Right lung (tissue), 5 donors: ENCODE measurements around the gene RALGDS. TPM values are rescaled to one million over a fixed set of nuclear protein-coding genes. Genes with fewer than 3 reads are reported as not detected.
"Not testable (repeated sequence)": the region's sequence is repeated elsewhere in the genome, so short reads cannot be mapped to it uniquely, and the experiment has no call there.

Experiments used
- DNase-seq, 2 donors: peaks; one replicate each; pipeline ENCODE4 v3.0.0-alpha.2; 2013
- polyA plus RNA-seq, 5 donors: library from polyadenylated mRNA; unstranded; fragments of 120-200 nt; gene quantifications; one replicate each; pipeline versions ENCODE4 v1.2.1 to v1.2.3, GENCODE V29; 2013; ENCODE audit warnings: inconsistent platforms in 1 of 5, low replicate concordance in 1 of 5; ENCODE audit not compliant: insufficient read length in 5 of 5, insufficient read depth in 1 of 5

Gene RALGDS
- polyA plus RNA-seq, 5 donors: 39.2 to 53.3 (median 47.0) TPM

DNA sequence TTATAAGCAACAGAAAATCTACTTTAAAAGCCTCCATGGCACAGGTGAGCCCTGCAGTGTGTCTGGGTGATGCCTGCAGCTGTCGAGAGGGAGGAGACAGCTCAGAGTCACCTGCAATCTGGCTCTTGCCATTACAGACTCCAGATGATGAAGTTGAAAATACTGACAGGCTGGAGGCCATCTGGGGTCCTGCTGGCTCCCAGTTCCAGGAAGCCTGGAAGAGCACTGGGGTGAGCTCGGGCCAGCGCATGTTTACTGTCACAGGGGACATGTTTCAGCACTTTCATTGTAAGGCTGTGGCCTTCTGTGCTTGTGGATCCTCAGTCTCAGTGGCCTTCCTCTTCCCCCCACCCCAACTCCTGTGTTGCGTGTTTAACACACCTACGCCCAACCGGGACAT is 30.9 kb downstream of the RALGDS start:
- DNase-seq: no peak

- no peak for DNase-seq
Observed at GRCh38 chr9:133089271-133089671, 31.8 kb downstream of the RALGDS start.

DNA sequence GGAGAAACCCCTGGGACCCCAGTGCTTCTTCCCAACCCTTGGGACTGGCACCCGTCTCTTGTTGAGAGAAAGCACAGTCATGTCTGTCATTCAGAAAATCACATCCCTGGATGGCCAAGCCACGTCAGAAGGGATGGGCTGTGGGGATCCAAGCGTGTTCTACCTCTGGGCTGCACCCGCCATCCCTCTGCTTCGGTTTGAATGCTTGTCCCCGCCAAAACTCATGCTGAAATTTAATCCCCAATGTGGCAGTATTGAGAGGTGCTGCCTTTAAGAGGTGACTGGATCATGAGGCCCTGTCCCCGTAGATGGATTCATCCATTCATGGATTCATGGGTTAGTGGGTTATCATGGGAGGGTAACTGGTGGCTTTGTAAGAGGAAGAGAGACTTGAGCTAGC is 32.3 kb downstream of the RALGDS start:
- no peak for DNase-seq

DNA sequence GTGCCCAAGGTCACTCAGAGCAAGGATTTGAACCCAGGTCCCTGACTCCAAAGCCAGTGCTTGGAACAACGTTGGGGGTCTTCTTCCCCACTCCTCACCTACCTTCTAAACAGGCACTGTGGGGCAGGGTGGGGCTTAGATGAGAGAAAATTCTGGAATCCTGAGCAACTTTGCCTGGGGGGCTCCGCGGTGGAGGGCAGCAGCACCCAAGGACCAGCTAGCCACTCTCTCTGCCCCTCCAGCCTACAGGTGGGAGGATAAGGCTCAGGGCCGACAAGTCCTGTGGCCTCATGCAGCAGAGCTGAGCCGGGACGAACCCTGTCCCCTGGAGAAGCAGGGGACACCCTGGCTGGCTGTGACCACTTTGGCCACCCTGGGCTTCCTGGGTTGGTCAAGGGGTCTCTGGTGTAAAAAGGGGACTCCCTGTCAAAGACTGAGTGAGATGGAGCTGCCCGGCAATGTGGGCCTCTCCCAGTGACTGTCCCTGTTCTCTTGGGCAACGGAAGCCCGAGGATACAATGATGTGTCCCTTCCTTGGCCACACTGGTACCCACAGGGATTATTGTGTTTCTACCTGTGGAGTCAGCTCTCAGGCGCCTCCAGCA is 32.8 kb downstream of the RALGDS start:
- no peak for DNase-seq

DNA sequence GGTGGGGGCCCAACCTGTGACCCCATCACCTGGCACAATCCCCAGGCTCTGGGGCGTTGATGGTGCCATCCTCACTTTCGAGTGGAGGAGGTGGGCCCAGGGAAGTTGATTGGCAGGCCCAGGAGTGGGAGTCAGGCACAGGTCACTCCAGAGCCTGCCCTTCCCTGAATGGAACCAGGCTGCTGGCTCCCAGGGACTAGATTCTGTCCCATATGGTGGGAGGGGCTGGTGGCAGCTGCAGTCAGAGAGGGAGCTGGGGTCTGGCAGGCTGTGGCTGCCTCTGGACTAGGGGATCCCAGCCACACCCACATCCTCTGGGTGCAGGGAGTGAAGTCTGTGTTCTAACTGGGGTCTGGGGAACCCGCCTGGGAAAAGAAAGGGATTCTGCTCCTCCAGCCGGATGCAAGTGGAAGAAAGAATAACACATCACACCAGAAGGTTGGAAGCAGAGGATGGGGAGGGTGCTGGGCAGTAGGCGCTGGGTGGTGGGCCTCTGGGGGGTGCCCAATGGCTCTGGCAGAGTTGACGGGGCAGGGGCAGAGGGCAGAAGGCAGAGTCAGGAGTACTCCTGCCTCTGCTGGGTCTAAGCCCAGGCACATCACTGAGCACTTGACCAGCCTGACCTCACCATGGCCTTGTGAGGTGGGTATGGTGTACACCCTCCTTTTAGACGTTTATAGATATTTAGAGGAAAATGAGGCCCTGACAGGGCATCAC is 33.5 kb downstream of the RALGDS start:
- DNase-seq: no peak

DNA sequence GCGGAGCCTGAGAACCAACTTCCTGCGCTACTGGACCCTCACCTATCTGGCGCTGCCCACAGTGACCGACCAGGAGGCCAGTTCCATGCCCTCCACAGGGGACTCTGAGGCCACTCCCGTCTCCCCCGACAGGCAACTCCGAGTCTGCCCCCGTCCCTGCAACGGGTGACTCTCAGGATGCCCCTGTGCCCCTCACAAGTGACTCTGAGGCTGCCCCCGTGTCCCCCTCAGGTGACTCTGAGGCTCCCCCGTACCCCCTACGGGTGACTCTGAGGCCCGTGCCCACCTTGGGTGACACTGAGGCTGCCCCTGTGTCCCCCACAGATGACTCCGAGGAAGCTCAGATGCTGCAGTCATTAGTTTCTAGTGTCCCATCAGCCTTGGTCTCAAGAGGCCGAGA is 34.1 kb downstream of the RALGDS start:
- DNase-seq: no peak

DNA sequence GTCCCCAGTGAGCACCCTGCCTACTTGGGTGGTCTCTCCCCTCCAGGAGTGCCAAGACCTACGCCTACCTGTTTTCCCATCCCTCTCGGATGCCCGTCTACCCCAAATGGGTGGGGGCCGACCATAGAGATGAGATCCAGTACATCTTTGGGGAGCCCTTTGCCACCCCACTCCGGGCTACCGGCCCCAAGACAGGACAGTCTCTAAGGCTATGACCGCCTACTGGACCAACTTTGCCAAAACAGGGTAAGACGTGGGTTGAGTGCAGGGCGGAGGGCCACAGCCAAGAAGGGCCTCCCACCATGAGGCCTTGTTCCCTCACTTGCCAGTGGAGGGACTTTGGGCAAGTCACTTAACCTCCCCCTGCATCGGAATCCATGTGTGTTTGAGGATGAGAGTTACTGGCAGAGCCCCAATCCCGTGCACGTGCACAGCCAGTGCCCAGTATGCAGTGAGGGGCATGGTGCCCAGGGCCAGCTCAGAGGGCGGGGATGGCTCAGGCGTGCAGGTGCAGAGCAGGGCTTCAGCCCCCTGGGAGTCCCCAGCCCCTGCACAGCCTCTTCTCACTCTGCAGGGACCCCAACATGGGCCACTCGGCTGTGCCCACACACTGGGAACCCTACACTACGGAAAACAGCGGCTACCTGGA is 34.7 kb downstream of the RALGDS start:
- not testable (repeated sequence) for DNase-seq

DNA sequence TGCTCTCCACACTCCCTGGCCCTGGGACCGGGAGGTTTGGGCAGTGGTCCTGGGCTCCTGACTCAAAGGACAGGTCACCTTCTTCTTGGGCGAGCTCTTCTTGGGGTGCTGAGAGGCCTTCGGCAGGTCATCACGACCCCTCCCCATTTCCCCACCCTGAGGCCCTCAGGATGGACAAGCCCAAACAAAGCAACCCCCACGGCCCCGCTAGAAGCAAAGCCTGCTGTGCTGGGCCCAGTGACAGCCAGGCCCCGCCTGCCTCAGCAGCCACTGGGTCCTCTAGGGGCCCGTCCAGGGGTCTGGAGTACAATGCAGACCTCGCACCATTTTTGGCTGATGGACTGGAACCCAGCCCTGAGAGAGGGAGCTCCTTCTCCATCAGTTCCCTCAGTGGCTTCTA is 37.4 kb downstream of the RALGDS start:
- not testable (repeated sequence) for DNase-seq

- DNase-seq: not testable (repeated sequence)
Observed at GRCh38 chr9:133081957-133082644, 38.9 kb downstream of the RALGDS start.

GRCh38 chr9:133080786-133081779 is 40.0 kb downstream of the RALGDS start:
- not testable (repeated sequence) for DNase-seq

DNA sequence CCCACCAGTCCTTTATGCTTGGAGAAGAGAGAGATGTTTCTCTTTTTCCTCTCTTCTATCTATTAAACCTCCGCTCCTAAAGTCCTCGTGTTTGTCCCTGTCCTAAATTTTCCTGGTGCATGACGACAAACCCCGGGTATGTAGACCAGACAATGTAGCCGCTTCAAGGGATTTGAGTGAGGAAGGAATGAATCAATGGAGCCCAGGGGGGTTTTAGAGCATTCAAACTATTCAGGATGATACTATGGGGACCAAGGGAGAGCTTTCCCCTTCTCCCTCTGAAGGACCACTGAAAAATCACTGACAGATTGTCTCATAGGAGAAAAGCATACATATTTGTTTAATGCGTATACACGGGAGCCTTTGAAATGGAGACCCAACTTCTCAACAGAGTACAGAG is 40.9 kb downstream of the RALGDS start:
- DNase-seq: no peak

- no peak for DNase-seq
Observed at GRCh38 chr9:133078486-133078885, 42.6 kb downstream of the RALGDS start.

DNA sequence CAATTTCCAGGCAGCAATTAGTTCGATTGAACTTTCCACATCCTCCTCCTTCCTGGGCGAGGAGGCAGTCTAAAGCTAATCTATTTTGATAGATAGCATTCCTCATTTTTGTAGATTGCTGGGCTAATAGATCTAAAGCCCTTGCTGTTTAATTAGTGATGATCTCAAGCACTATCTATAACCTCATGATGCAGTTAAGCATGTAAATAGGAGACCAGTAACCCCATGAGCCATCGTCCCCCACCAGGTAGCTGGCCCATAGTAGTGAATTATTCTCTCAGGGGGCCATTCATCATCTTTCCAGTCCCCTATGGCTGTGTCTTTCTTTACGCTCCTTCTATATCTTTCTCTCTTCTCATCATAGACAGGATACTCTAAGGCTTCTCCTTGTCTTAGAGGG is 44.3 kb downstream of the RALGDS start:
- no peak for DNase-seq

GRCh38 chr9:133075925-133076630 is 45.0 kb downstream of the RALGDS start:
- DNase-seq: no peak

DNA sequence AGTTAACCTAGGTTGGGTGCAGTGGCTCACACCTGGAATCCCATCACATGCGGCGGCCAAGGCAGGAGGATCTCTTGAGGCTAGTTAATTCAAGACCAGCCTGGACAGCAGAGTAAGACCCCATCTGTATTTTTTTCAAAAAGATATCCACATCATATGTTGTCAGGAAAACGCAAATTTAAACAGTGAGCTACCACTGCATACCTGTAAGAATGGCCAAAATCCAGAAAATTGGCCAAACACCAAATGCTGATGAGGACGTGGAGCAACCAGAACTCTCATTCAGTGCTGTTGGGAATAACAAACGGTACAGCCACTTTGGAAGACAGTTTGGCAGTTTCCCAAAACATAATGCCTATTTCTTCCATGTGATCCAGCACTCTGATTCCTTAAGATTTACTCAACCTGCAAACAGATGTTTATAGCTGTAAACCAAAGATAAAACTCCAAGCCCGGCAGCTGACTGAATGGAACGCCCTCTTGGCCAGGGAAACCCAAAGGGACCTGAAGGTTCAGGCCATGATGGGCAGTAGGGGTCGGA is 46.9 kb downstream of the RALGDS start:
- DNase-seq: no peak

- no peak for DNase-seq
Observed at GRCh38 chr9:133073086-133074014, 47.7 kb downstream of the RALGDS start.

DNA sequence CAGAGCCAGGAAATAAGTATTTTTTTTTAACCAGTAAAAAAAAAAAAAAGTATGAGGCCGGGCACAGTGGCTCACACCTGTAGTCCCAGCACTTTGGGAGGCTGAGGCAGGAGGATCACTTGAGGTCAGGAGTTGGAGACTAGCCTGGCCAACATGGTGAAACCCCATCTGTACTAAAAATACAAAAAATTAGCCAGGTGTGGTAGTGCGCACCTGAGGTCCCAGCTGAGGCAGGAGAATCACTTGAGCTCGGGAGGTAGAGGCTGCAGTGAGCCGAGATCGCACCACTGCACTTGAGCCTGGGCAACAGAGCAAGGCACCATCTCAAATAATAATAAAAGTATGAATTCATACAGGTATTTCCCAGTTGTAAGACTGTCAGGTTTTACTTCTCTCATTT is 48.8 kb downstream of the RALGDS start:
- DNase-seq: not testable (repeated sequence)

DNA sequence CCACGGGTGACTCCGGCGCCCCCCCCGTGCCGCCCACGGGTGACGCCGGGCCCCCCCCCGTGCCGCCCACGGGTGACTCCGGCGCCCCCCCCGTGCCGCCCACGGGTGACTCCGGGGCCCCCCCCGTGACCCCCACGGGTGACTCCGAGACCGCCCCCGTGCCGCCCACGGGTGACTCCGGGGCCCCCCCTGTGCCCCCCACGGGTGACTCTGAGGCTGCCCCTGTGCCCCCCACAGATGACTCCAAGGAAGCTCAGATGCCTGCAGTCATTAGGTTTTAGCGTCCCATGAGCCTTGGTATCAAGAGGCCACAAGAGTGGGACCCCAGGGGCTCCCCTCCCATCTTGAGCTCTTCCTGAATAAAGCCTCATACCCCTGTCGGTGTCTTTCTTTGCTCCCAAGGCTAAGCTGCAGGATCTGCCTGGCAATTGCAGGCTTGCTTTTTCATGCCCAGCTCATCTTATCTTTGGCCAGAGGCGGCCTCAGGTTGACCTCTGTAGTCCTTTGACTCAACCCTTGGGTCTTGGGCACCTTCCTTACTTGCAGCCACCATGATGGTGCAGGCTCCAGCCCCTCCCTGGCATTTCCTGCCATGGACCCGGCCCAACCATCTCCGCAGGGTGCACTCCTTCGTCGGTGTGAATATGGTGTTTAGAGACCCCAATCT is 49.4 kb downstream of the RALGDS start:
- DNase-seq: no peak

DNA sequence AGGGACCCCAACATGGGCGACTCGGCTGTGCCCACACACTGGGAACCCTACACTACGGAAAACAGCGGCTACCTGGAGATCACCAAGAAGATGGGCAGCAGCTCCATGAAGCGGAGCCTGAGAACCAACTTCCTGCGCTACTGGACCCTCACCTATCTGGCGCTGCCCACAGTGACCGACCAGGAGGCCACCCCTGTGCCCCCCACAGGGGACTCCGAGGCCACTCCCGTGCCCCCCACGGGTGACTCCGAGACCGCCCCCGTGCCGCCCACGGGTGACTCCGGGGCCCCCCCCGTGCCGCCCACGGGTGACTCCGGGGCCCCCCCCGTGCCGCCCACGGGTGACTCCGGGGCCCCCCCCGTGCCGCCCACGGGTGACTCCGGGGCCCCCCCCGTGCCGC is 50.1 kb downstream of the RALGDS start:
- DNase-seq: not testable (repeated sequence)
